ENCODE data around the gene TP73. TPM values are rescaled to one million over a fixed set of nuclear protein-coding genes. Genes with fewer than 3 reads are reported as not detected.

TP73 gene
- total RNA-seq, 1 experiment from 2014 or later, result 2.0 TPM

DNA sequence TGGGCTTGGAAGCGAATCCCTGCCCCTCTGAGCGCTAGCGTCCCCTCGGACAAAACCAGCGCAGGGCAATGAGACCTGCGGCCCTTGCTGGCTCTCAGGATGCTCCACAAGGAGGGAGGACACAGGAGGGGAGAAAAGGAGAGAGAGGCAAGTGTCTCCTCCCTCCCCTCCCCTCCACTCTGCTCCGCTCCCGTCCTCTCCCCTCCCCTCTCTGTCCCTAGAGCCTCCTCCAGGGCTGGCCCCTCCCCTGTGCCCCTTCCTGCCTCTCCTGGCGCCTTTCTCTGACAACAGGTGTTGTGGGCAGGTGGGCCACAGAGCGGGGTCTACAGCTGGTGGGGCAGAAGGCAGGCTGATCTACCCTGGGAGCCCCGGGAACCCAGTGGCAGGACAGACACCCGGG is 35.2 kb downstream of the TP73 start:
- DNase-seq (ENCODE audit: low spot score), result no peak

GRCh38 chr1:3688356-3689137 is 36.2 kb downstream of the TP73 start:
- no peak for DNase-seq (ENCODE audit: low spot score)

DNA sequence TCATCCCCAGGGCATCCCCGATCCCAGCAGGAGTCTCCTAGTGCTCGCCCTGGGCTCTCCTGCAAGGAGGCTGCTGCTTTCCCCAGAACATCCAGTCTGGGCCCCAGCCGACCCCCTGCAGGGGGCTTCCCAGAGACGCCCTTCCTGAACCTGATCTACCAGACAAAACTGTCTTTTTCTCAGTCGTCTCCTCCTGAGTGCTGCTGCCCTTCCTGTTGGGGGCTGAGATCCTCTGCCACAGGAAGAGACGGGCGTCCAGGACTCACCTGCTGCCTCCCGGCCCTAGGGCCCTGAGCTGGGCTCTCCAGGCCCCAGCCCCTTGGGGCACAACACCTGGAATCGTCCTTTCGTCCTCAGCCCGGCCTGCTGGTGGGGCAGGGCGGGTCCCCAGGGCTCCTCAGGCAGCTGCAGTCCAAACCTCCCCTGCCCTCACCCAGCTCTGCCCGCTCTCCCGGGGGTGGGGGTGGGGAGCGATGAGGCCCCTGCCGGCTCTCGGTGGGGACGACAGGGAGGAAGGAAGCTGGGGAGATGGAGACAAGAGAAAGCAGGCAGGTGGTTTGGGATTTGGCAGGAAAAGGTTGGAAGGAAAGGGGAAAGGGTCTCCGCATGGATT is 36.9 kb downstream of the TP73 start:
- DNase-seq (ENCODE audit: low spot score), result no peak

DNA sequence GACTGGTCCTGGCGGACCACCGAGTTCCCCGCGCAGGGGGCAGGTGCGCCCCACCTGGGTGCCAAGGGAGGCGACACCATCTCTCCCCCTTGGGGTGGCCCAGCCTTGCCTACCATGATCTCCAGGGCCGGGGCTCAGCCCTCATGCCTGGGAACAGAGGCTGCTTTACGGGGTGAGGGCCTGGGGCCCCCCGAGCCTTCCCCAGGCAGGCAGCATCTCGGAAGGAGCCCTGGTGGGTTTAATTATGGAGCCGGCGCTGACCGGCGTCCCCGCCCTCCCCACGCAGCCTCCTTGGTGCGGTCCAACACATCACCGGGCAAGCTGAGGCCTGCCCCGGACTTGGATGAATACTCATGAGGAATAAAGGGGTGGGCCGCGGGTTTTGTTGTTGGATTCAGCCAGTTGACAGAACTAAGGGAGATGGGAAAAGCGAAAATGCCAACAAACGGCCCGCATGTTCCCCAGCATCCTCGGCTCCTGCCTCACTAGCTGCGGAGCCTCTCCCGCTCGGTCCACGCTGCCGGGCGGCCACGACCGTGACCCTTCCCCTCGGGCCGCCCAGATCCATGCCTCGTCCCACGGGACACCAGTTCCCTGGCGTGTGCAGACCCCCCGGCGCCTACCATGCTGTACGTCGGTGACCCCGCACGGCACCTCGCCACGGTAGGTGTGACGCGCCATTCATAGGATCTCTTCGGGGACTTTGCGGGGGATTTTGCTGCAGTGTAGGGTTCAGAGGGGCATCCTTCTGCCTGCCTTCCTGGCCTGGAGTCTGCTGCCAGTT is 38.2 kb downstream of the TP73 start:
- DNase-seq (ENCODE audit: low spot score), result no peak

DNA sequence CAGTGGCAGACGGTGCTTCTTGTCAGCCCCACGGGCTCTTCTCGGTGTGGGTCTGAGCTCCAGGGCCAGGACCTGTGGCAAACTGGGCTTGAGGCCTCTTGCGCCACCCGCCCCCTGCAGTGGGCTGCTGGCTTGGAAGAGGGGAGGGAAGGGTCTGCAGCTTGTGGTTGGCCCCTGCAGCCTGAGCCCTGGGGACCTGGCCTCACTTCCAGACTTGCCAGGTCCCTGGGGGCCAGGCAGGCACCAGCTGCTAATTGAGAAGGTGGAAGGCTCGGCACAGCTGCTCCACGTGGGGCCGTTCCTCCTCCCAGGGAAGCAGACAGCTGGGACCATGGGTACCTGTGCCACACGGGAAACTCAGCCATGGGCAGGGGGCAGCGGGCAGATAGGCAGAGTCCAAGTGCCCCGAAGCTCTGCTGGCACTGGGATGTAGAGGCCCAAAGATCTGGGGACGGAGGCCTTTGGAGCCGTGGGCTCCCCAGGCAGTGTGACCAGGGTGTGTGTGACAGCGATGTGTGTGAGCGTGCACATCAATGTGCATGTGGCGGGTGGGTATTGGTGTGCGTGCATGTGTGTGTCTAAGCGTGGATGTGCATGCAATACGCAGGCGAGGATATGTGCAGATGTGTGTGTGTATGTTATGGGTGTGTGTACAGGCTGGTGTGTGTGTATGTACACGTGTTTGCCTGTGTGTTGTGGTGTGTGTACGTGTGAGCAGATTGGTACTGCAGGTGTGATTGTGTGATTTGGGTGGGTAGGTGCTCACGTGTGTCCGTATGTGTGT is 39.3 kb downstream of the TP73 start:
- no peak for DNase-seq (ENCODE audit: low spot score)

DNA sequence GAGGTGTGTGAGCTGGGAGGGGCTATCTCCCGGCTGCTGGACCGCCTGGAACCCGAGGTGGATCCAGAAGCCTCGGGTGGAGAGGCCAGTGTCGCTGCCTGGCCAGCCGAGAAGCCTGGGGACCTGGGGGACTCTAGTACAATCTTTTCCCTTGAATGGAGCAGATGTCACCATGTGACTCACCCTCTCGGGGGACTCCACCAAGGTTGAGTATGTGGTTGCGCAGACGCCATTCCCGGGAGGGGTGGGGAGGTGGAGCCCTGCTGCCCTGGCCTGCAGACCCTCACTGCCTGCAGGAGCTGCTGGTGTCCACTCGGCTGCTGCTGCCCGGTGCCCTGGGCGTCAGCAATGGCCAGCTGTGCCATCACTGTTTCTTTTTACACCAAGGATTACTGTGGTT is 40.3 kb downstream of the TP73 start:
- no peak for DNase-seq (ENCODE audit: low spot score)

- no peak for DNase-seq (ENCODE audit: low spot score)
Observed at GRCh38 chr1:3693321-3693720, 41.0 kb downstream of the TP73 start.

- peak; percentile 35 for DNase-seq (ENCODE audit: low spot score)
Observed at GRCh38 chr1:3695326-3696217, 43.3 kb downstream of the TP73 start.

DNA sequence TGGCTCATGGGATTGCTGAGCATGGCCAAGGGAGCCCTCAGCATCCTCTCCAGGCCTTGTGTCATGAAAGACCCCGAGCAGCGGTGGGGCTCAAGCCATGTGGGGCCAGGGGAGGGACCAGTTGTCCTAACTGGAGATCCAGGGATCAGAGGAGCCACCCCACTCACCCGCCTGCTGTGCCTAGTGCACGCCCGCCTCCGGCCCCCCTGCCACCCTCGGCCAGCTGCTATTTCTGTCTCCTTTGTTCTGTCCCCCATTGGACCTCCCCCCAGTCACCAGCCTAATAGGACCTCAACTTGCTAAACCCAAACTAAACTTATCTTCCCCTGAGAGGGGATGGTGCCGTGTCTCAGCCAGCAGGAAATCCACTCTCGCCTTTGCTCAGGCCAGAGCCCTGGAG is 44.4 kb downstream of the TP73 start:
- DNase-seq (ENCODE audit: low spot score), result no peak

DNA sequence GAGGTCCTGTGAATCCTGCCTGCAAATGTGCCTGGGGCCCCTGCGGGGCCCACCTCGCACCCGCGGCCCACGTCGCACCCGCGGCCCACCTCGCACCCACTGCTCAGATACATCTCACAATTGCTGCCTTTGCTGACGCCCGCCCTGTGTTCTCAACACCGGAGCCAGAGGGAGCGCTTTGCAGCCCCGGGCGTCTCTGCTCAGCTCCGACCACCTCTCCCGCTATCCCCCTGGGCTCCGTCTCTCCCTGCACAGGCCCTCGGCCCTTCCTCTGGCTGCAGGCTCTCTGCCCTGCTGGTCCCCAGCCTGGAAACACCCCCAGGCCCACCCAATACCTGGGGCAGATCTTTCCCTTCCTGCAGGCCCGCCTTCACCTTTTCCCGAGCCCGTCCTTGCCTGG is 44.8 kb downstream of the TP73 start:
- no peak for DNase-seq (ENCODE audit: low spot score)

DNA sequence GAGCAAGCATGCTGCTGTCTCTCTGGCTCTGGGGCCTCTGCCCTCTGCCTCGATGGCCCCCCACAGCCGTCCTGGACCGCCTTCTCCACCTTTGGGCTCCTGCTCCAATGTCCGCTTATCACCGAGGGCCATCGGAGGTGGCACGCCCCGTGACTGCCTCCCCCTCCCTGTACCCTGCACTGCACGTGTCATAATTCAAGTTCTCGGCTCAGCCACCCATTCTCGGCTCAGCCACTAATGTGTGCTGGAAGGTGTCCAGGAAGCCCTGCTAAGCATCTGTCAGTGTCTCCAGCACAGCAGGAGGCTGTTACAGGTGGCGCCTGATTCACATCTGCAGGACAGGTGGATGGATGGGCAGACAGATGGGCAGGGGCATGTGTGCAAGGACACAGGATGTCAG is 45.5 kb downstream of the TP73 start:
- no peak for DNase-seq (ENCODE audit: low spot score)

DNA sequence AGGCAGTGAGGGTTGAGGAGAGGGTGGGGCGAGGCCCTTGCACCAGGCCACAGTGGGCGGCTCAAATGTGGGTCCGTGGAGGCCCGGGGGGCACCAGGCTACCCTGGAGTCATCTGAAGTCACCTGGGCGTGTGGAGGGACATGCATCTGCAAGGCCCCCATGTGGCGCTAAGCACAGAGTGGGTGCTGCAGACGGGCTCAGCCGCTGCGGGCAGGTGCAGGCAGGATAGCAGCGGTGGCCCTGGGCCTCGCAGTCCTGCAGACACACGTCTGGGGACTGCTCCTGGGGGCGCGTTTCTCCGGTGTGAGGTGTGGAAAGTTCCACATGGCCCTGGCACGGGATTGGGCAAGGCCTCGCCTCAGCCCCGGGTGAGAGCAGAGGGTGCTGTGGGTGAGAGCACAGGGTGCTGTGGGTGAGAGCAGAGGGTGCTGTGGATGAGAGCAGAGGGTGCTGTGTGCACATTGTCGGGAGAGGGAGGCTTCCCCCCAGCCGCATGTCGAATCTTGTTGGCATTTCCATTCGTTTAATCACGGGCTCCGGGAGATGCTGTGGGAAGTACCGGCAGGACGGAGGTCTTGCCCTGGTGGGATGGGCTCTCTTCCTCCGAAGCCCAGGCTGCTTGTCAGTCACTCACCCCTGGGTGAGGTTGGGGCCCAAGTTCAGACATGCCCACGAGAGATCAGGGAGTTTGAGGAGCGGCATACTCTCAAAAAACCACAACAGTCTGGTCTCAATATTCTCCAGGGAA is 46.5 kb downstream of the TP73 start:
- DNase-seq (ENCODE audit: low spot score), result no peak

- no peak for DNase-seq (ENCODE audit: low spot score)
Observed at GRCh38 chr1:3699596-3699995, 47.3 kb downstream of the TP73 start.

- no peak for DNase-seq (ENCODE audit: low spot score)
Observed at GRCh38 chr1:3700631-3701030, 48.3 kb downstream of the TP73 start.

DNA sequence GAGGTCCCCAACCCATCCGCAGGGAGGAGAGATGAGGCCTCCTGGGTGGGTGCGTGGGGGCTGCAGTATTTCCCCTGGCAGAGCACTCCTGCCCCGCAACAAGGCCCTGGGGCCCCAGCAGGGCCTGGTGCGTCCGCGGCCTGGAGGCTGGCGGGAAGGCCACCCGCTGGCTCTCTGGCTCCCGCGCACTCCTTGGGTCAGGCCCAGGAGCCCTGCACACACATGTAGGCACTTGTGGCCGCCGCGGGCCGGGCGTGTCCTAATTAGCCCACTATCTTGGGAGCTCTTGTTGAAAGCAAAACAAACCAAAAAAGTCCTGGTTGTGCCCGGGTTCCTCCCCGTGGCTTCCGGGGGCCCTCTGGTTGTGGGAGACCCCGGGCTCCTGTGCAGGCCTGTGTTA is 50.2 kb downstream of the TP73 start:
- DNase-seq (ENCODE audit: low spot score), result no peak

- DNase-seq (ENCODE audit: low spot score), result no peak
Observed at GRCh38 chr1:3702990-3703728, 50.8 kb downstream of the TP73 start.

DNA sequence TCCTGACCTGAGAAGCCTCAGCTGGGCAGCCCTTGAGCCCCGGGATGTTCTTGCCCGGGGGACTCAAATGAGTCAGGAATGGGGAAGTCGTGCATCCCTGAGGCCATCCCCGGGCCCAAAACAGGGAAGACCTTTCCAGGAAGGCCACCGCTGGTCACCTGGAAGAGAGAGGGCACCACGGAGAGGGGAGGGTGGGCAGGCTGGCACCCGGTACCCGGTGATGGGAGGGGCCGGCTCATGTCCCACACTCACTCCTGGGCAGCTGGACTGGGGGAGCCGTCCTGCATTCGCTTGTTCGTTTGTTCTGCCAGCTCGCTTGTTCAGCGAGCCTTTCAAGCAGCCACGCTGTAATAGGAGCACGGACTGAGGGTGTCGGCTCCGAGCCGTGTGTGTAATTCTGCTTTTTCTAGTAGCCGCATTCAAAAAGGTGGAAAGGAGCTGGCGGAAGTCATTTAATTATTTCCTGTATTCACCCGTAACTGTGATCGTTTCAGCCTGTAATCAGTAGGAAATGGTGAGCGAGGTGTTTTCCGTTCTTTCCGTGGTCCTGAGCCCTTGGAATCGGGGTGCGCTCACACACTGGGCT is 51.6 kb downstream of the TP73 start:
- no peak for DNase-seq (ENCODE audit: low spot score)

- DNase-seq (ENCODE audit: low spot score), result no peak
Observed at GRCh38 chr1:3705341-3705950, 53.1 kb downstream of the TP73 start.

All from H4 (cell line).